Measurements from ENCODE around the gene PSD4.

Gene PSD4

GRCh38 chr2:113169586-113169985, 4.2 kb upstream of the PSD4 start:
- TF ChIP-seq CTCF (IDR thresholded peaks at IDR 0.05; ENCODE audit: low read depth, low read length, missing control alignments) = no peak
- no peak for DNase-seq (ENCODE audit: low read depth)
- H3K4me3 ChIP-seq (ENCODE audit: low read depth, low read length) = no peak overlapping the region

GRCh38 chr2:113171334-113172075, 2.3 kb upstream of the PSD4 start:
- H3K4me3 ChIP-seq (ENCODE audit: low read depth, low read length) = no peak overlapping the region
- no peak for DNase-seq (ENCODE audit: low read depth)
- no peak for TF ChIP-seq CTCF (IDR thresholded peaks at IDR 0.05; ENCODE audit: low read depth, low read length, missing control alignments)

- DNase-seq (ENCODE audit: low read depth) = no peak
- no peak for TF ChIP-seq CTCF (IDR thresholded peaks at IDR 0.05; ENCODE audit: low read depth, low read length, missing control alignments)
- peak overlapping the region; percentile 73; the same call in 1 of the 2 replicates for H3K4me3 ChIP-seq (ENCODE audit: low read depth, low read length)
Observed at GRCh38 chr2:113172721-113173541, 840 bp upstream of the PSD4 start.

GRCh38 chr2:113174376-113174750, 592 bp downstream of the PSD4 start:
- TF ChIP-seq CTCF (IDR thresholded peaks at IDR 0.05; ENCODE audit: low read depth, low read length, missing control alignments) = peak; percentile 39
- no peak for DNase-seq (ENCODE audit: low read depth)
- peak overlapping the region; percentile 73 for H3K4me3 ChIP-seq (ENCODE audit: low read depth, low read length)

GRCh38 chr2:113175042-113175628, 1.4 kb downstream of the PSD4 start:
- peak overlapping the region; percentile 73 for H3K4me3 ChIP-seq (ENCODE audit: low read depth, low read length)
- DNase-seq (ENCODE audit: low read depth) = peak; percentile 93
- TF ChIP-seq CTCF (IDR thresholded peaks at IDR 0.05; ENCODE audit: low read depth, low read length, missing control alignments) = no peak

- DNase-seq (ENCODE audit: low read depth) = no peak
- peak overlapping the region; percentile 73 for H3K4me3 ChIP-seq (ENCODE audit: low read depth, low read length)
- no peak for TF ChIP-seq CTCF (IDR thresholded peaks at IDR 0.05; ENCODE audit: low read depth, low read length, missing control alignments)
Observed at GRCh38 chr2:113175736-113176695, 2.2 kb downstream of the PSD4 start.
